ENCODE results near the gene DCLRE1C.
"Not testable (repeated sequence)": the region's sequence is repeated elsewhere in the genome, so short reads cannot be mapped to it uniquely, and the experiment has no call there.

Gene DCLRE1C

GRCh38 chr10:14954001-14954770 is at the start of gene DCLRE1C:
DCLRE1C (minus strand) TSS chr10:14954096; CDS start chr10:14954010, 86 bp downstream.
- peak; percentile 74 for DNase-seq (ENCODE audit: low read depth, low spot score)

GRCh38 chr10:14995964-14996565 is 42.2 kb upstream of the DCLRE1C start:
- no peak for DNase-seq (ENCODE audit: low read depth, low spot score)

- DNase-seq (ENCODE audit: low read depth, low spot score), result not testable (repeated sequence)
These were observed 39.9 kb upstream of the DCLRE1C start for GRCh38 chr10:14993500-14994455.

GRCh38 chr10:14992336-14992735 is 38.4 kb upstream of the DCLRE1C start:
- DNase-seq (ENCODE audit: low read depth, low spot score), result not testable (repeated sequence)

GRCh38 chr10:14991035-14991749 is 37.3 kb upstream of the DCLRE1C start:
- not testable (repeated sequence) for DNase-seq (ENCODE audit: low read depth, low spot score)

- DNase-seq (ENCODE audit: low read depth, low spot score), result not testable (repeated sequence)
These were observed 35.7 kb upstream of the DCLRE1C start for GRCh38 chr10:14989552-14989951.

GRCh38 chr10:14982744-14983143 is 28.8 kb upstream of the DCLRE1C start:
- no peak for DNase-seq (ENCODE audit: low read depth, low spot score)

GRCh38 chr10:14975672-14976273 is 21.9 kb upstream of the DCLRE1C start:
- DNase-seq (ENCODE audit: low read depth, low spot score), result no peak

- DNase-seq (ENCODE audit: low read depth, low spot score), result not testable (repeated sequence)
These were observed 20.5 kb upstream of the DCLRE1C start for GRCh38 chr10:14974153-14974998.

- no peak for DNase-seq (ENCODE audit: low read depth, low spot score)
These were observed 18.1 kb upstream of the DCLRE1C start for GRCh38 chr10:14971867-14972448.

- no peak for DNase-seq (ENCODE audit: low read depth, low spot score)
These were observed 14.0 kb upstream of the DCLRE1C start for GRCh38 chr10:14967897-14968296.

GRCh38 chr10:14959221-14960057 is 5.5 kb upstream of the DCLRE1C start, which contains the start of gene MEIG1:
MEIG1 (plus strand) TSS chr10:14959388; CDS start chr10:14966469, 7,081 bp downstream.
- peak; percentile 82 for DNase-seq (ENCODE audit: low read depth, low spot score)

GRCh38 chr10:14958872-14959220 is 5.0 kb upstream of the DCLRE1C start:
- no peak for DNase-seq (ENCODE audit: low read depth, low spot score)

- no peak for DNase-seq (ENCODE audit: low read depth, low spot score)
These were observed 1.0 kb upstream of the DCLRE1C start for GRCh38 chr10:14954934-14955333.

- no peak for DNase-seq (ENCODE audit: low read depth, low spot score)
These were observed 384 bp downstream of the DCLRE1C start for GRCh38 chr10:14953424-14954000.

GRCh38 chr10:14952851-14953423 is 959 bp downstream of the DCLRE1C start:
- DNase-seq (ENCODE audit: low read depth, low spot score), result no peak

- no peak for DNase-seq (ENCODE audit: low read depth, low spot score)
These were observed 4.6 kb downstream of the DCLRE1C start for GRCh38 chr10:14949291-14949690.

GRCh38 chr10:14947268-14947667 is 6.6 kb downstream of the DCLRE1C start:
- DNase-seq (ENCODE audit: low read depth, low spot score), result no peak

Measured in activated CD4-positive, CD25-positive, alpha-beta regulatory T cell treated with anti-CD3 and anti-CD28 coated beads, Interleukin-2, amount 50 U/mL, for 16 hours (primary cell).